Transverse colon (tissue), 3 donors: ENCODE results near the gene CACNA2D2.

Source experiments
- CTCF ChIP-seq, 5 experiments: fragments of 200-600 bp in 3 of 5; fragments of 450-650 bp in 2 of 5; sonication (generic) in 3 of 5; IDR thresholded peaks; 1 replicate in 2 of 5; 2 replicates in 3 of 5; pipeline ENCODE4 v1.5.1; 2016 to 2017; ENCODE audit warnings: antibody characterized with exemption in 5 of 5, inconsistent platforms in 3 of 5, mild to moderate bottlenecking in 2 of 5, moderate library complexity in 1 of 5
- EP300 ChIP-seq: sonication (generic); formaldehyde crosslinking; IDR thresholded peaks from one replicate; pipeline ENCODE4 v1.6.1; 2017; ENCODE audit warnings: antibody characterized with exemption, low read depth
- POLR2A ChIP-seq: fragments of 450-650 bp; IDR thresholded peaks from one replicate; pipeline ENCODE4 v1.6.1; 2016; ENCODE audit warnings: antibody characterized with exemption, mild to moderate bottlenecking, moderate library complexity

GRCh38 chr3:50510325-50510724 lies 6.9 kb upstream of the CACNA2D2 start:
- TF ChIP-seq CTCF (IDR thresholded peaks at IDR 0.05) (no peak), POLR2A (no peak), EP300 (no peak)
